GM12872 (cell line): ENCODE measurements around the gene MINDY4.

Source experiments
- TF ChIP-seq, protein P1 (sequence below): IDR thresholded peaks from 3 replicates; pipeline ENCODE4 v1.5.1; 2011; ENCODE audit warnings: low read depth, mild to moderate bottlenecking, low read length, moderate library complexity; ENCODE audit not compliant: insufficient read depth

MINDY4 gene

DNA sequence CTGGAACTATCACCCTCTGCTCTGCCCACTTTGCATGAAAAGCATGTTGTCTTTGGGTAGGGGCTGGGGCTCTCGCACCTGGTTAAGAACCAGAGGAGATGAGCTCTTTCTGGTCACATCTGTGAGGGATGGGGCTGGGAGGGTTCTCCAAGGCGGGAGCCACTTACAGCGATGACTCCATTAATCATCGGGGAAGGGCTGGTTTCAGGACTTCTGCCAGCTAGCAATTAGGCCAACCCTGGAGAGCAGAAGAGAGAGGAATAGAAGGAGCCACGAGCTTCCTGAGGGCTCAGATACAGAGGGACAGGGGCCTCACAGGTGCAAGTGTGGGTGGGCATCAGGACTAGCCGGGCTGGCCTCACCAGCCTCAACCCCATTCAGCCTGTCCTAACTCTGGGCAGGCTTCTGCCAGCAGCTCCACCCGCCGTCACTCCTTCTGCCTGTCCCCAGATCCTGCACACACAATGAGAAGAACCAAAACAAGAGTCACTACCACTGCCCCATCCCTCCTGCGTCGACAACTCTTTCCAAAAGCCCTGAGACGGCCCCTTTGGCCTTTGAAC is 148.9 kb downstream of the MINDY4 start:
- TF ChIP-seq, protein P1, sequence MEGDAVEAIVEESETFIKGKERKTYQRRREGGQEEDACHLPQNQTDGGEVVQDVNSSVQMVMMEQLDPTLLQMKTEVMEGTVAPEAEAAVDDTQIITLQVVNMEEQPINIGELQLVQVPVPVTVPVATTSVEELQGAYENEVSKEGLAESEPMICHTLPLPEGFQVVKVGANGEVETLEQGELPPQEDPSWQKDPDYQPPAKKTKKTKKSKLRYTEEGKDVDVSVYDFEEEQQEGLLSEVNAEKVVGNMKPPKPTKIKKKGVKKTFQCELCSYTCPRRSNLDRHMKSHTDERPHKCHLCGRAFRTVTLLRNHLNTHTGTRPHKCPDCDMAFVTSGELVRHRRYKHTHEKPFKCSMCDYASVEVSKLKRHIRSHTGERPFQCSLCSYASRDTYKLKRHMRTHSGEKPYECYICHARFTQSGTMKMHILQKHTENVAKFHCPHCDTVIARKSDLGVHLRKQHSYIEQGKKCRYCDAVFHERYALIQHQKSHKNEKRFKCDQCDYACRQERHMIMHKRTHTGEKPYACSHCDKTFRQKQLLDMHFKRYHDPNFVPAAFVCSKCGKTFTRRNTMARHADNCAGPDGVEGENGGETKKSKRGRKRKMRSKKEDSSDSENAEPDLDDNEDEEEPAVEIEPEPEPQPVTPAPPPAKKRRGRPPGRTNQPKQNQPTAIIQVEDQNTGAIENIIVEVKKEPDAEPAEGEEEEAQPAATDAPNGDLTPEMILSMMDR = no peak

GRCh38 chr7:30920584-30921539 is 149.6 kb downstream of the MINDY4 start:
- TF ChIP-seq, protein P1 = no peak

- TF ChIP-seq, protein P1 = no peak
These were observed 150.6 kb downstream of the MINDY4 start for GRCh38 chr7:30921540-30922401.

- TF ChIP-seq, protein P1 = no peak
These were observed 151.4 kb downstream of the MINDY4 start for GRCh38 chr7:30922596-30922995.

- TF ChIP-seq, protein P1 = no peak
These were observed 152.0 kb downstream of the MINDY4 start for GRCh38 chr7:30923009-30923773.

- TF ChIP-seq, protein P1 = no peak
These were observed 152.7 kb downstream of the MINDY4 start for GRCh38 chr7:30923774-30924413.
